Stimulated activated CD4-positive, alpha-beta T cell treated with anti-CD3 and anti-CD28 coated beads, Interleukin-1b, Interleukin-23, amount 100 ng/mL, for 4 hours (primary cell): ENCODE data around the gene CIRBP.

ENCODE experiments used
- DNase-seq, 2 donors: peaks; one replicate each; pipeline ENCODE4 v3.0.0-alpha.2; 2020; ENCODE audit warnings: low read depth in 2 of 2

The CIRBP gene

DNA sequence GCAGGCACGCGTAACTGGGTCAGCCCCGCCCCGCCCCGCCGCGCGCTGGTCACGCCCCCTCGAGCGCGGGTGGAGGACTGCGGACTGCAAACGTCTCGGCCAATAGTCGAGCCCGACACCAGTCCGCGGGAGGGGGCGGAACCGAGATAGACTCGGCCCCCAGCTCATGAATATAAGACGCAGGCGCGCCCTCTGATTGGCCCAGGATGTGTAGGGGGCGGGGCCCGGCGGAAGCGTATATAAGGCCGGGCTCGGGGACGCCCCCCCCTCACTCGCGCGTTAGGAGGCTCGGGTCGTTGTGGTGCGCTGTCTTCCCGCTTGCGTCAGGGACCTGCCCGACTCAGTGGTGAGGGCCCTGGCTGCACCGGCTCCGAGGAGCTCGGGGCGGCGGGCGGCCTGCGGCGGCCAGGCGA lies at the start of gene CIRBP:
Gene CIRBP (plus strand): TSS at position 268 of the 413 bp plus-strand sequence. CDS start 1,602 bp downstream, outside the sequence.
- DNase-seq = peak; percentile 99

DNA sequence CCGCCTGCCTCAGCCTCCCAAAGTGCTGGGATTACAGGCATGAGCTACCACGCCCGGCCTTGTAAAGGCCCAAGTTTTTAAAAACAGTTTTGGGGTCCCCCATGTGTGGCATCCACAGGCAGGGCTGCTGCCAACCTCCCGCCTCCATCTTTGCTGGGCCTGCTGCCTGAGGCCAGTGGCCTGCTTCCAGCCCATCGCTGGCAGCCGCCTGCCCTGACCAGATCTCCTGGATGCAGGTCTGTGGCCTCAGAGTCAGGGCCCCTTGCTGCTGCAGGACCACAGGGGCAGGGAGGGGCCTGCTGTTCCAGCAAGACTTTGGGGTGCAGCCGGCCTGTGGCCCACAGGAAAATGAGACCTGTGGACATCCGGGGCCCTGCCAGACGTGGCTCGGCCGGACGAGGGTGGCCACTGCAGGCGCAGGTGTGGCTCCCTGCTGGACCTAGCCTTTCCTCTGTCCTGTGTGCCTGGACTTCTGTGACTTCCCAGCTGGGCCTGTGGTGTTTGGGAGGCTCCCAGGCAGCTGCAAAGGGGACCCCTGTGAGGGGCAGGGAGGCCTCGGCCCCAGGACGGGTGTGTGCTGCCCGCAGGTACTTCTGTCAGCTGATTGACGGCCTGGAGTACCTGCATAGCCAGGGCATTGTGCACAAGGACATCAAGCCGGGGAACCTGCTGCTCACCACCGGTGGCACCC lies 49.2 kb upstream of the CIRBP start:
- DNase-seq = no peak

DNA sequence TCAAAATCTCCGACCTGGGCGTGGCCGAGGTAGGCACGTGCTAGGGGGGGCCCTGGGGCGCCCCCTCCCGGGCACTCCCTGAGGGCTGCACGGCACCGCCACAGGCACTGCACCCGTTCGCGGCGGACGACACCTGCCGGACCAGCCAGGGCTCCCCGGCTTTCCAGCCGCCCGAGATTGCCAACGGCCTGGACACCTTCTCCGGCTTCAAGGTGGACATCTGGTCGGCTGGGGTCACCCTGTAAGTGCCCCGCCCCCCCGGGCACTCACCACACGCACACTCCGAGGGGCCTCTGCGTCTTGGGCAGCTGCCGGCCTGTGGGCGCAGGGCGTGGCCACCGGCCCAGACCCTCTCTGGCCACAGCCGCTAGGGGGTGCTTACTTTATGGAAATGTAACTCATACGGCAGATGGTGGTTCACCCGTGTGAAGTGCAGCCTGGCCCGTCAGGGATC lies 48.6 kb upstream of the CIRBP start:
- DNase-seq = no peak

DNA sequence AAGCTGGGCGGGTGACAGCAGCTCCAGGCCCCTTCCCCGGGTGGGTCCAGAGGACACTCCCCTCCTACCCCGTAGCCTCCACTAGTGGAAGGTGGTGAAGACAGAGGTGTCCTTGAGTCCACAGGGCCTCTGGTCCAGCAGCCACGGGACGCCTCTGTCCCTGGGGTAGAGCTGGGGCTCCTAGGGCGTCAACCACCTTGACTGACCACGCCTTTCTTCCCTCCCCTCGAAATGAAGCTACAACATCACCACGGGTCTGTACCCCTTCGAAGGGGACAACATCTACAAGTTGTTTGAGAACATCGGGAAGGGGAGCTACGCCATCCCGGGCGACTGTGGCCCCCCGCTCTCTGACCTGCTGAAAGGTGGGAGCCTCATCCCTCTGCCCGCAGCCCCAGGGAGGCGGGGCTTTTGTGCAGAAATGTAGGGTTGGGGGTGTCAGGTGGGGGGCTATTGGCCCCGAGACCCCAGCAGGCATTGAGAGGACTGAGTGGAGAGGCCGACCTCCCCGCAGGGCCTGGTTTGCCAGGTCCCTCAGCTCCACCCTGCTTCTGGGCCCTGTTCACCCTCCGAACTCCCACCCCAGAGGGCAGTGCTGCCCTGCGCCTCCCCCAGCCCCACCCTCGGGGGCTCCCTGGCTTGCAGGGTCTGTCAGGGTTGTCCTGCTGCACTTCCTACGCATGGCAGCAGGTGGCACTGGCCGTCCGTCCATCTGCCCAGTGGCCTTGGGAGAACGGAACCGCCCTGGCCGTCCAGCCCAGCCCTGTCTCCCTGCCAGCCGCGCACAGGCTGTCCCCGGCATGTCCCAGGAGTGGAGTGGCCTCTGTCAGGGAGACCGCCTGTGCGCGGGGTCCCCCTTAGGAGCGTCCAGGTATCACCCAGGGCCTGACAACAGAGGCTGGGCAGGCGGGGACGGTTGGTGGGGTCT lies 47.9 kb upstream of the CIRBP start:
- no peak for DNase-seq

DNA sequence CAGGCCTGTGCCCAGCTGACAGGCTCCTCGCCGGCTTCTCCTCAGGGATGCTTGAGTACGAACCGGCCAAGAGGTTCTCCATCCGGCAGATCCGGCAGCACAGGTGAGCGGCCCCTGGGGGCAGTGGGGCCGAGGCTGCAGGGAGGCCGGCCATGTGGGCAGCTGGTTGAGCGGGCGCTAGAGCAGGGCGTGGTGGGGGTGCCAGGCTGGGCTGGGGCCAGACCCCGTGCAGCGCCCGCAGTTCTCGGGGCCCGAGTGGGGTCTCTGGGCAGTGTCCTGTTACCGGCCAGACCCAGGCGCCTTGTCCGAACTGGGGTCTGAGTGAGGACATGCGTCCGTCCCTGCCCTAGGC lies 47.3 kb upstream of the CIRBP start:
- no peak for DNase-seq

DNA sequence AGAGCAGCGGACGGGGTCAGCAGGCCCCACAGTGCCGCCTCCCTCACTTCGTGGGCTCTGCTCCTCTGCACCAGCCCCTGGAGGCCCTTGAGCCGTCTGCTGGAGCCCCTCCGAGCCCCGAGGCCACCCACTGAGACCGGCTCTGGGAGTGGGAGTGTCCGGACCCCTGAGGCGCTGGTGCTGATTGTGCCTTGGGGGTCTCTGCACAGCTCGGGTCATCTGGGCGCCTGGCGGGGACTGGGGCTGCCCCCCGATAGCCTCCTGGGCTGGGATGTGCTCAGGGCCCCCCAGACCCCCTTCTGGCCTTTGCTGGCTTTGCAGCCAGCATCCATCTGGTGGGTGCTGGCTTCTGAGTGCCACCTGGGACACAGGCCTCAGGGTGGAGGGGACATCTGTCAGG lies 46.7 kb upstream of the CIRBP start:
- DNase-seq = no peak

DNA sequence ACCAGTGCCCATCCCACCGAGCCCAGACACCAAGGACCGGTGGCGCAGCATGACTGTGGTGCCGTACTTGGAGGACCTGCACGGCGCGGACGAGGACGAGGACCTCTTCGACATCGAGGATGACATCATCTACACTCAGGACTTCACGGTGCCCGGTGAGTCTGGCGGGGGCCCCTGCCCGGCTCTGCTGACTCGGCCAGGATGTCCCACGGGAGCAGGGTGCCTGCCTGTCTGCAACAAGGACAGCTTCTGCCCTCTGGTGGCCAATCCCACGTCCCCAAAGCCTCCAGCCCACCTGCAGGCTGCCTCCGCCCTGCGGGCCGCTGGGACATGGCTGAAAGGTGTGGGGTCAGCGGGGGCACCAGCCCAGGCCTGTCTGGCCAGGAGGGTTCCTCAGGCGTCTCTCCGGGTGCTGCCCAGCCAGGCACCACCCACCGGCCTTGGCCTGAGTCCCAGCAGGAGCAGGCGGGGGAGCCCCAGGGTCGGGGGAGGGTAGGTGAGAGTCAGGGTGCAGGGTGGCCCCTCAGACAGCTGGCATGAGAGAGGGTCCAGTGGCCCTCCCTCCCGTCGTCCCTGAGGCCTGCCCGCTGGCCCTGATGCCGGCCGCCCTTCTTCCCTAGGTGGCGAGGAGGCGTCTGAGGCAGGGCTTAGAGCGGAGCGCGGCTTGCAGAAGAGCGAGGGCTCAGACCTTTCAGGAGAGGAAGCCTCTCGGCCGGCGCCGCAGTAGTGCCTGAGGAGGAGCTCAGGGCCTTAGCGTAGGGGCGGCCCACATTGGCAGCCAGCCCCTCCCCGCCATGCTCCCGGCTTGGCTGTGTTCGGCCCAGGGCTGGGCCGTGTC lies 45.9 kb upstream of the CIRBP start:
- DNase-seq = no peak

DNA sequence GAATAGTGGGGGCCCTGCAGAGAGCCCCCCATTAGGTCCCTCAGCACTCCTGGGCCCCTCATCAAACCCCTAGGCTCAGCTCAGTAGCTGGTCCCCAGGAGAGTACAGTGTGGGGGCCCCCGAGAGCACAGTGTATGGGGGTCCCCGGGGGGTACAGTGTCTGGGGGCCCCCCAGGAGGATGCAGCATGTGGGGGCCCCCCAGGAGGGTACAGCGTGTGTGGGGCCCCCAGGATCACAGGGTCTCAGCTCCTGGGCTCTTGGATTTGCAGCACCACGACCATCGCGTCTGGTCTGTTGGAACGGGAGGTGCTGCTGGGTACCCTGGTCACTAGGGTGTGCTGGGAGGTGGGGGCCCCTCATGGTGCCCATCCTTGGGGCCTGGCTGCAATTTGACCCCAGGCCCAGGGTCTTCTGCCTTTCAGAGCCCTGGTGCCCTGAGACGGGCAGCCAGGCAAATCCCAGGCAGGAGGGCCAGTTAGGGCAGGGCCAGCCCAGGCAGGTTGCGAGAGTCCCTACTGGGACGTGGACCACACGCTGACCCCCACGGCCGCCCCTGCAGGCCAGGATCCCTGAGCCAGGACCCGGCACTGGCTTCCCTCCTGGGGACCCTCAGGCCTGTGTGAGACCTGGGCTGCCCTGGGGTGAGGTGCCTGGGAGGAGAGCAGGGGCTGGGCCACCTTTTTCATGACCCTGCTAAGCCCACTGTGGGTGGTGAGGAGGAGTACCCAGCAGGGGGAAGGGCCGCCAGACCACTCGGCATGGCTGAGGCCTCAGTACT lies 44.9 kb upstream of the CIRBP start:
- DNase-seq = no peak

DNA sequence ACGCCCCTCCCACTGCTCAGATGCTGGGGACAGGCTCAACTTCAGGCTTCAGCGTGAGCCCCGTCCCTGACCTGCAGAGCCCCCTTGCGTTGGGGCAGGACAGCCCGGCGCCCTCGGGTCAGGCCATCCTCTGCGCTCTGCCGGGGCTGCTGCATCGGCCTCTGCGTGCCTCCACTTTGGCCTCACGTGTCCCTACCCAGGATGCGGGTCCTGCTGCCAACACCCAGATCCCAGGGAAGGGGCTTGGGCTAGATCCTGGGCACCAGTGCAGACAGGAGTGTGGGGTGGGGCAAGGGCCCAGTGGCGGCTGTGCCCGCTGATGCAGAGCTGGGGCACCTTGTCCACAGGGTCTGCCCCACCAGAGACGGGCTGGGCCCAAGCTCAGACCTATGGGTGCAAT lies 44.3 kb upstream of the CIRBP start:
- no peak for DNase-seq

DNA sequence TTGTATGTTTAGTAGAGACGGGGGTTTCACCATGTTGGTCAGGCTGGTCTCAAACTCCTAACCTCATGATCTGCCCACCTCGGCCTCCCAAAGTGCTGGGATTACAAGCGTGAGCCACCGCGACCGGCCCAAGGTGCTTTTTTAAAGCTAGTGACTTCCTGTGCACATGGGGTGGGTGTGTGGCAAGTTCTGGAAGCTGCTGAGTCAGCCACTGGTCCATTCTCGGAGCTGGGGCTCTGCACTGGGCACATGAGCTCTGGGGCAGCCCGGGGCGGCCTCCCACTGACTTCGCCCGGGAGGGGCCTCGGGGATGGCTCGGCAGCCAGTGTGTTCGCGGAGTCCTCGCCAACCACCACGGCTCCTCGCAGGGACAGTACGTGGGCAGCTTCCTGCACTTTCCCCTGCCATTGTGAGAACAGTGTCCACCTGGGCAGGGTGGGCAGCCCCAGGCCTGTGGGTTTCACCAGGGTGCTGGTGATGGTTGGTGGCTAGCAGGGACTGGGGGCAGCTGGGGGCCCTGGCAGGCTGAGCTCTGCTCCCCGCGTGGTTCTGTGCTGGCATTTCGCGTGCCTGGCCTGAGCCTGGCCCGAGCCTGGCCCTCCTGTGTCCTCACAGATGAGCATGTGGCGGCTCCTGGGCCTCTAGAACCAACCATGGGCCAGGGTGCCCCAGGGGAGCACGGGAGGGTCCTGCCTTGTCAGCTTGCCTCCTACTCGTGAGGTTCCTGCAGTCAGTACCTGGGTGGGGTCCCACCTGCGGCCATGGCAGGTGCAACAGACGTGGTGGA lies 43.5 kb upstream of the CIRBP start:
- DNase-seq = no peak

DNA sequence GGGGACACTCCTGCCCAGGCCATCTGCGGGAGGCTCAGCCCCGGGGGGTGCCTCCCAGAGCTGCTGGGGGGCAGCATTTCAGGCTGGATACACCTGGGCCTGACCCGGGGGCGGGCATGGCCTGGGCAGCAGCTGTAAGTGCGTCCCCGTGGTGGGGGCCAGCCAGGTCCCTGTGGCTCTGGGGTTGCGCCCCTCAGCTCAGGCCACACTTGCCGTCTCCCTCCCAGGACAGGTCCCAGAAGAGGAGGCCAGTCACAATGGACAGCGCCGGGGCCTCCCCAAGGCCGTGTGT lies 43.0 kb upstream of the CIRBP start:
- DNase-seq = no peak

DNA sequence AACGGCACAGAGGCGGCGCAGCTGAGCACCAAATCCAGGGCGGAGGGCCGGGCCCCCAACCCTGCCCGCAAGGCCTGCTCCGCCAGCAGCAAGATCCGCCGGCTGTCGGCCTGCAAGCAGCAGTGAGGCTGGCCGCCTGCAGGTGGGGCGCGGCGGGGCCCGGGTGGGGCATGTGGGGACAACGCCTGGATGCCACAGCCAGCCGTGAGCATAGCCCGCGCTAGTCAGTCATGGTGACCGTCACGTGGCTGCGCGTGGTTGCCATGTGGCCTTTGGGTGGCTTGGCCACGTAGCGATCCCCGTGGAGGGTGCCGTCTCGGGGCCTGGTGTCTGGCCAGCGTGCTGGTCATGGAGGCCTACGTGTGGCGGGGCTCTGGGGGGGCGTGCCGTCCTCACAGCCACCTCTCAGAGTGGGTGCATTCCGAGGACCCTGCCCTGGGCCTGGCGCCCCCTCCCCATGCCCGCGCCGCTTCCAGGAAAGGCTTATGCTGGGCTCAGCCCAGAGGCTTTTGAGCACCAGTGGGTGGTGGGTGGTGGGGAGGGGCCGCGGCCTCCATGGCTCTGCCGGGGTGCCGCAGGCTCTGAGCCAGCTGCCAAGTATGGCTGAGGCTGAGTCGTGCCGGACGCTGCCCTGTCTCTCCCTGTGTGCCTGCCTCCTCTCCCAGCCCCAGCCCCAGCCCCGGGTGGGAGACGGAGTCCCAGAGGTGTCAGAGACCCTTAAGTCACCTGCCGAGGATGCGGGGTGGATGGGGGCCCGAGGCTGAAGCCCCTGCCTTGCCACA lies 42.4 kb upstream of the CIRBP start:
- no peak for DNase-seq

DNA sequence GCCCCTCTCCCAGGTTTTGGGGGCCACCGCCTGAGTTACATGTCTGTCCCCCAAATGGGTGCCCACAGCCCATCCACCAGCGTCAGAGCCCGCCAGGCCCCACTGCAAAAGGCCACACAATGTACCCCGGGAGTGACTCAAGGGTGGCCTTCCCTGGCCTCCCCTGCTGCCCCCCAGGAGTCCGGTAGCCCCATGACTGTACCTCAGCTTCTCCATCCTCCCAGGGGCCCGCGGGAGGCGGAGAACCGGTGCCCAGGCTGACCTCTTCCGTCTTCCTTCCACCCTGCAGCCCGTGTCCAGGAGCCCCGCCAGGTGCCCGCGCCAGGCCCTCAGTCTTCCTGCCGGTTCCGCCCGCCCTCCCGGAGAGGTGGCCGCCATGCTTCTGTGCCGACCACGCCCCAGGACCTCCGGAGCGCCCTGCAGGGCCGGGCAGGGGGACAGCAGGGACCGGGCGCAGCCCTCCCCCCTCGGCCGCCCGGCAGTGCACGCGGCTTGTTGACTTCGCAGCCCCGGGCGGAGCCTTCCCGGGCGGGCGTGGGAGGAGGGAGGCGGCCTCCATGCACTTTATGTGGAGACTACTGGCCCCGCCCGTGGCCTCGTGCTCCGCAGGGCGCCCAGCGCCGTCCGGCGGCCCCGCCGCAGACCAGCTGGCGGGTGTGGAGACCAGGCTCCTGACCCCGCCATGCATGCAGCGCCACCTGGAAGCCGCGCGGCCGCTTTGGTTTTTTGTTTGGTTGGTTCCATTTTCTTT lies 41.7 kb upstream of the CIRBP start:
- no peak for DNase-seq

DNA sequence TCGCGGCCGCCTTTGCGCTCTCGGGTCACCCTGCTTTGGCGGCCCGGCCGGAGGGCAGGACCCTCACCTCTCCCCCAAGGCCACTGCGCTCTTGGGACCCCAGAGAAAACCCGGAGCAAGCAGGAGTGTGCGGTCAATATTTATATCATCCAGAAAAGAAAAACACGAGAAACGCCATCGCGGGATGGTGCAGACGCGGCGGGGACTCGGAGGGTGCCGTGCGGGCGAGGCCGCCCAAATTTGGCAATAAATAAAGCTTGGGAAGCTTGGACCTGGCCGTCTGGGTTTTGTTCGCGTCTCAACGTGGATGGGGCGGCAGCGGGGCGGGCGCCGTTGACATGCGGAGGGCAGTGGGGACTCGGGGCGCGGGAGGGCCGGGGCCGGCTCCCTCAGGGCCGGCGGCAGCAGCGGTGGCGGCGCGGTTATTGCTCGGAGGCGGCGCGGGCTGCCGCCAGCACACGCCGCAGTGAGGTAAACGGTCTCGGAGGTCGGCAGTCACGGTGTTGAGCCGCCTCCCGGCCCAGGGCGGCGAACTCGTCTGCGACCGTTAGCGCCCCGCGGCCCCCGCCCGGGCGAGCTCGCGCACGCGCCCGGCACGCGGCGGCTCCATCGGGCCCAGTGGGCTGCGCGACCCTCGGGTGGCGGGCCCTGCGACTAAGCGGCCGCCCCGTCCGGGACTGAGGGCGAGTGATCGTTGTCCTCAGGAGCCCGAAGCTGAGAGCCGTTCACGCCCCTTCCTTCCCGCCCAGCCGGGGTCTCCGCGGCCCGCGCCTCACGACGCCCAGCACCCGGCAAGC lies 40.8 kb upstream of the CIRBP start:
- DNase-seq = no peak

DNA sequence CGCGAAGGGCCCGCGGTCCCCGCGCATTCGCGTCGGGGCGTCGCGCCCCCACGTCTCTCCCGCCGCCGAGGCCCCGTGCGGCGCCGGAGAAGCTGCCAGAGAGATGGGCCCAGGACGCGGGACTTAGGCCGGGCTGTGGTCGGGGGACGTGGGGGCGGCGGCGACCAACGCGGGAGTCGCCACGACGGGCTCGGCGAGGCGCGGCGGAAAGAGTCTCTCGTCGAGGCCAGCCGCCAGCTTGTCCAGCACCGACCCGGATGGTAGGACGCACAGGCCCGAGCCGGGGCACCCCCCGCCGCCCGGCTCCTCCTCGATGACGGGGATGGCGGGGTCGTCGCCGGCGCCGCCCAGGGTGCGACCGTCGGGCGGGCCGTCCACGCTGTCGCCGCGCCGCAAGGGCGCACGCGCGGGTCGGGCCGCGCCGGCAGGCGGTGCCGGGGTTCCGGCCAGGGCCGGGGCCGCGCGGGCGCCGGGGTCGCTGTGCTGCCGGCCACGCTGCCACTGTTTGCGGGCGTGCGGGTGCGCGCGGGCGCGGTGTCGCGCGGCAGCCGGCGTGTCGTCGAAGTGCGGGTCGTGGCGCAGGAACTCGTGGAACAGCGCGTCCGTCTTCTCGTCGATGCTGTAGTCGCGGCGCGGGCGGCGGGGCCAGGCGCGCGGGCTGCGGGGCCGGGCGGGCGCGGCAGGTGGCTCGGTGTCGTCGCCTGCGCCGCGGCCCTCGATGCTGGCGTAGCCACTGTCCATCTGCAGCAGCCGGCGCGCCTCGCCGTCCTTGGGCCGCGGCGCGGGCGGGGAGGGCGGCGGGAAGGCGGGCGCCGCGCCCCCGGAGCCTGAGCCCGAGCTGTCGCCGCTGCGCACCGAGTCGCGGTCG lies 39.8 kb upstream of the CIRBP start:
- DNase-seq = no peak

DNA sequence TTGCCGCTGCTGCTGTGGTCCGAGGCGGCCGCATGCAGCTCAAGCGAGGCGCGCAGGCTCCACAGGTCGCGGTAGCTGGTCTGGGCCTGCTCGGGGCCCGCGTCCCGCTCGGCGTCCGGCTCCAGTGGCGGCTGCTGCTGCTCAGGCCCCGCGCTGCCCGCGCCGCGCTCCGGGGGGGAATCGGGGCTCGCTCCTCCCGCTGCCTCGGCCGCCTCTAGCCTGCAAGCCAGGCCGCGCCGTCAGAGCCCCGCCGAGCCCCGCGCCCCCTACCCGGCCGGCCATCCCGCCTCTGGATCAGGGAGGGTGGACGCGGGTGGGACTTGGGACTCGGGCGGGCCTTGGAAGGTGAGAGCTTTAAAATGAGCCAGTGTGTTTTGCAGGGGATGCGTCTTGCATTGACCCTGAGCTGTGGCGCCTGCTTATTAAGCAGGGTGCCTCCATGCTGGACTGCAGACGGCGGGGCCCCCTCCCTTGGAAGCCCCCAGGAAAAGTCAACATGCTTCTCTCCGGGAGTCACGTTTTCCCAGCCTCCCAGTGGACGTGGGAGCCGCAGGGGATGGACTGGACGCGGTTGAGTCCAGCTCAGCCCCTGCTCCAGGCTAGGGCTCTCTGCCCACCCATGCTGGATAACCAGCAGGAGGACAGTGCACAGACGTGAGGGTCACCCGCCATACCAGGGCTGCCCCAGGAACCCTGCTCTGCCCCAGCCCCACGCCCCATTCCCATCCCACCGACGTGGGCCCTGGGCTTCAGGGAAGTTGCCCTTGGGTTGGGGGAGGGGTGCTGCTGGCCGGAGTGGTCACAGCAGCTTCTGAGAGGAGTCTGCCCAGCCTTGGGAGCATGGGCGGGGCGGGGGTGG lies 39.0 kb upstream of the CIRBP start:
- no peak for DNase-seq
